ENCODE data around the gene NSFL1C. TPM values are rescaled to one million over a fixed set of nuclear protein-coding genes. Genes with fewer than 3 reads are reported as not detected.

The NSFL1C gene
- total and polyA plus RNA-seq, 2 experiments from 2014 or later = 22.2 to 84.2 TPM

DNA sequence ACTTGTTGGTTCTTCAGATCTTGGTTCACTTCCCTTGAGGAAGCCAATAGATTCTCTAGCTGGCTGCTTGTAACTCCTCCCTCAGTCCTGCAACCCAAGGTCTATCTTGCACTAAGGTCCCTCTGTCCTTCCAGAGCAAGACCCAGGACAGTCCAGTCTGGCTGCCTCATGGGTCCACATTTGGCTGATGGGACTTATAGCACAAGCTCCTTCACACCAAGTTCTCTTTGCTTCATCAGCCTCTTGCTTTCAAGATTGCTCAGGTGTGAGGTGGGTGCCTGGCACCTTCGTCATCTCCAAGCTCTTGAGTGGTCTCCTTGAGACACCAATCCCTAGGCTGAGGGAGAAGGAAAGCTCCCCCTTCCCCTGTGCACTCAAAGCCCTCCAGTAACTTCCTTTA, 28.3 kb downstream of the NSFL1C start:
- Histone ChIP-seq H3K9me2 (ENCODE audit: insufficient read depth) (no peaks in the 10 kb centered on the region), H3K27me3 (replicated peaks; ENCODE audit: insufficient read depth) (no peaks in the 10 kb centered on the region), H3K9me3 (ENCODE audit: low read depth) (no peaks in the 10 kb centered on the region), H3K79me2 (ENCODE audit: insufficient read depth) (no peaks in the 10 kb centered on the region), H3K4me1 (ENCODE audit: insufficient read depth) (peaks cover 10% of the 10 kb centered on the region), H3K4me3 (no peak overlapping the region), H3K27ac (no peak overlapping the region), H3K4me2 (ENCODE audit: unreplicated experiment) (no peak overlapping the region), H3F3A (ENCODE audit: insufficient read depth) (peaks cover 5% of the 10 kb centered on the region; the same call in 1 of the 2 replicates), H3K9ac (no peak overlapping the region), H2AFZ (no peak overlapping the region), H4K20me1 (ENCODE audit: insufficient read depth) (no peaks in the 10 kb centered on the region), H3K36me3 (ENCODE audit: low read depth) (peaks cover 6% of the 10 kb centered on the region; the same call in 1 of the 2 replicates)
- 100% methylated on average over 1 of the region's 1 CpG for WGBS, 2 experiments (ENCODE audit: low coverage in 1 of 2, low lambda C conversion rate in 2 of 2, missing lambda C conversion rate in 2 of 2)
- in situ Hi-C loops (cut with MboI) = loop anchor here (5.0 kb wide), 1 partner anchor 121 kb away; no protein-coding TSS in a partner anchor
- TF ChIP-seq EZH2 (IDR thresholded peaks at IDR 0.05; ENCODE audit: insufficient read depth, poor library complexity, severe bottlenecking) (no peak), EZH2phosphoT487 (IDR thresholded peaks at IDR 0.05; ENCODE audit: insufficient read depth, low read depth) (no peak)
- no peak for DNase-seq

- WGBS, 2 experiments (ENCODE audit: low coverage in 1 of 2, low lambda C conversion rate in 2 of 2, missing lambda C conversion rate in 2 of 2) = 28% methylated on average over 5 of the region's 5 CpGs
- Histone ChIP-seq H3K27ac (no peak overlapping the region), H3K9ac (no peak overlapping the region), H3K4me1 (ENCODE audit: insufficient read depth) (peaks cover 10% of the 10 kb centered on the region), H4K20me1 (ENCODE audit: insufficient read depth) (no peaks in the 10 kb centered on the region), H3K4me3 (no peak overlapping the region), H3K4me2 (ENCODE audit: unreplicated experiment) (no peak overlapping the region), H3K9me2 (ENCODE audit: insufficient read depth) (no peaks in the 10 kb centered on the region), H3K9me3 (ENCODE audit: low read depth) (no peaks in the 10 kb centered on the region), H2AFZ (no peak overlapping the region), H3K27me3 (replicated peaks; ENCODE audit: insufficient read depth) (no peaks in the 10 kb centered on the region), H3F3A (ENCODE audit: insufficient read depth) (peaks cover 5% of the 10 kb centered on the region; the same call in 1 of the 2 replicates), H3K36me3 (ENCODE audit: low read depth) (no peaks in the 10 kb centered on the region), H3K79me2 (ENCODE audit: insufficient read depth) (no peaks in the 10 kb centered on the region)
- no peak for TF ChIP-seq EZH2 (IDR thresholded peaks at IDR 0.05; ENCODE audit: insufficient read depth, poor library complexity, severe bottlenecking)
- no peak for TF ChIP-seq EZH2phosphoT487 (IDR thresholded peaks at IDR 0.05; ENCODE audit: insufficient read depth, low read depth)
- peak; percentile 73 for DNase-seq
- in situ Hi-C loops (cut with MboI) = loop anchor here (5.0 kb wide), 1 partner anchor 120 kb away; no protein-coding TSS in a partner anchor
Observed at GRCh38 chr20:1437235-1437904, 29.3 kb downstream of the NSFL1C start.

DNA sequence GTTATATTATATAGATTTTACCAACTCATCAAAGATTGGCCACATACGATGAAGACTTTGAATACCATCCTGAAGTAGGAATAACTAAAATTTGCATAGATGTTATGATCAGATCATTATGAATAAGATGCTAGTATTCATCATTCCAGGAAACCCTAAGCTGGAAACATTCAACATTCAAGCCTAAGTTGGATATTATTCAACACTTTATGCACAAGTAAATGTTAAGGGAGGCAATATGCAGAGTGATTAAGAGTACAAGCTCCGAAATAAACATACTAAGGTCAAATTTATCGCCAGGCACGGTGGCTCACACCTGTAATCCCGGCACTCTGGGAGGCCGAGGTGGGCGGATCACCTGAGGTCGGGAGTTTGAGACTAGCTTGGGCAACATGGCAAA, 30.4 kb downstream of the NSFL1C start:
- H3K4me2 ChIP-seq (ENCODE audit: unreplicated experiment) = no peak overlapping the region
- H3K4me1 ChIP-seq (ENCODE audit: insufficient read depth) = peaks cover 10% of the 10 kb centered on the region
- no peak overlapping the region for H3K4me3 ChIP-seq
- in situ Hi-C loops (cut with MboI) = loop anchor here (5.0 kb wide), 1 partner anchor 119 kb away; no protein-coding TSS in a partner anchor
- H3K9me3 ChIP-seq (ENCODE audit: low read depth) = no peaks in the 10 kb centered on the region
- no peak for DNase-seq
- H3K27ac ChIP-seq = no peak overlapping the region
- no peaks in the 10 kb centered on the region for H3K27me3 ChIP-seq (replicated peaks; ENCODE audit: insufficient read depth)
- no peak overlapping the region for H2AFZ ChIP-seq
- no peaks in the 10 kb centered on the region for H4K20me1 ChIP-seq (ENCODE audit: insufficient read depth)
- H3K36me3 ChIP-seq (ENCODE audit: low read depth) = no peaks in the 10 kb centered on the region
- peaks cover 5% of the 10 kb centered on the region; the same call in 1 of the 2 replicates for H3F3A ChIP-seq (ENCODE audit: insufficient read depth)
- 90 to 93% methylated on average over 8 of the region's 8 CpGs for WGBS, 2 experiments (ENCODE audit: low coverage in 1 of 2, low lambda C conversion rate in 2 of 2, missing lambda C conversion rate in 2 of 2)
- TF ChIP-seq EZH2phosphoT487 (IDR thresholded peaks at IDR 0.05; ENCODE audit: insufficient read depth, low read depth) (no peak), EZH2 (IDR thresholded peaks at IDR 0.05; ENCODE audit: insufficient read depth, poor library complexity, severe bottlenecking) (no peak)
- no peaks in the 10 kb centered on the region for H3K9me2 ChIP-seq (ENCODE audit: insufficient read depth)
- no peaks in the 10 kb centered on the region for H3K79me2 ChIP-seq (ENCODE audit: insufficient read depth)
- H3K9ac ChIP-seq = no peak overlapping the region

GRCh38 chr20:1435337-1435699, 31.3 kb downstream of the NSFL1C start:
- no peaks in the 10 kb centered on the region for H3K27me3 ChIP-seq (replicated peaks; ENCODE audit: insufficient read depth)
- TF ChIP-seq EZH2 (IDR thresholded peaks at IDR 0.05; ENCODE audit: insufficient read depth, poor library complexity, severe bottlenecking) = no peak
- no peak for TF ChIP-seq EZH2phosphoT487 (IDR thresholded peaks at IDR 0.05; ENCODE audit: insufficient read depth, low read depth)
- H3K79me2 ChIP-seq (ENCODE audit: insufficient read depth) = no peaks in the 10 kb centered on the region
- in situ Hi-C loops (cut with MboI) = loop anchor here (5.0 kb wide), 1 partner anchor 118 kb away; no protein-coding TSS in a partner anchor
- H2AFZ ChIP-seq = no peak overlapping the region
- H3K36me3 ChIP-seq (ENCODE audit: low read depth) = no peaks in the 10 kb centered on the region
- H3K4me2 ChIP-seq (ENCODE audit: unreplicated experiment) = no peak overlapping the region
- no peaks in the 10 kb centered on the region for H3K9me3 ChIP-seq (ENCODE audit: low read depth)
- H3K9ac ChIP-seq = no peak overlapping the region
- H3K4me1 ChIP-seq (ENCODE audit: insufficient read depth) = peaks cover 14% of the 10 kb centered on the region
- H3F3A ChIP-seq (ENCODE audit: insufficient read depth) = peaks cover 5% of the 10 kb centered on the region; the same call in 1 of the 2 replicates
- H3K27ac ChIP-seq = no peak overlapping the region
- DNase-seq = no peak
- no peak overlapping the region for H3K4me3 ChIP-seq
- no peaks in the 10 kb centered on the region for H4K20me1 ChIP-seq (ENCODE audit: insufficient read depth)
- no peaks in the 10 kb centered on the region for H3K9me2 ChIP-seq (ENCODE audit: insufficient read depth)

Data from GM23248 (cell line).